Activated CD8-positive, alpha-beta memory T cell treated with anti-CD3 and anti-CD28 coated beads for 1 hour (primary cell): ENCODE results near the gene SEMA3C.
"Not testable (repeated sequence)": the region's sequence is repeated elsewhere in the genome, so short reads cannot be mapped to it uniquely, and the experiment has no call there.

Source experiments
- DNase-seq, 2 donors: peaks; one replicate each; pipeline ENCODE4 v3.0.0-alpha.2; 2020; ENCODE audit warnings: low read depth in 1 of 2; ENCODE audit errors: extremely low read depth in 1 of 2

Gene SEMA3C

DNA sequence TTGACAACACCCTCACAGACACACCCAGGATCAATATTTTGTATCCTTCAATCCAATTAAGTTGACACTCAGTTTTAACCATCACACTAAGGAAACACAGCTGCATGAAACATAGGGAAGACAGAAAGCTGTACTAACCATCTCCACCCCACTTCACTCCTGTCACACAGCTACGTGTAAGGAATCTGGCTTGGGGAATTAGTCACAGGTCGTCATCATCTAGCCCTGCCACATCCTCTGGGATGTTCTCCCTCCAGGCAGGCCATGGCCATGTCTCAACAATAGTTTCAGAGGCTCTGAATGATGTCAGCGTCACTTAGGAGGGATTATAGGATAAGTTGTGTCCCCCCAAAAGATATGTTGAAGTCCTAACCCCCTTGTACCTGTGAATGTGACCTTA, 10.8 kb upstream of the SEMA3C start:
- DNase-seq, result no peak

GRCh38 chr7:80926955-80927354, 8.1 kb upstream of the SEMA3C start:
- not testable (repeated sequence) for DNase-seq

GRCh38 chr7:80924090-80924489, 5.2 kb upstream of the SEMA3C start:
- DNase-seq, result no peak

DNA sequence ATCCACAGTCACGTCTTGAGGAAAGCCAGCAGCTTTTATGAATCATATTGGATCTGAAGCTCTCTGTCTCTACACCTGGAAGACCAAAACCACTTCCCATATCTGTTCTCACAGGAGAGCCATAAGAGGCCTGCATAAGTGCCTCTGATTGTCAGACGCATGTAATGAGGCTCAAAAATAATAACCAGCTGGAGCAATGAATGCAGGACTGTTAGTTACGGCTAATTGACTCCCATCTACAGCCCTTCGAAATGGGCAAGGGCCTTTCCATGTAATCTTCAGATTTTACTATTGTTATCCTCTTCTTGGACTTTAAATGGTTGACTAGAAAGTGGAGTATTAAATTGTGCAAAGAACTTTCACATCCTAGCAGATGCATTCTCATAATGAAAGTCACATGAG, 4.4 kb upstream of the SEMA3C start:
- no peak for DNase-seq

- DNase-seq, result no peak
Observed at GRCh38 chr7:80922253-80923049, 3.6 kb upstream of the SEMA3C start.

DNA sequence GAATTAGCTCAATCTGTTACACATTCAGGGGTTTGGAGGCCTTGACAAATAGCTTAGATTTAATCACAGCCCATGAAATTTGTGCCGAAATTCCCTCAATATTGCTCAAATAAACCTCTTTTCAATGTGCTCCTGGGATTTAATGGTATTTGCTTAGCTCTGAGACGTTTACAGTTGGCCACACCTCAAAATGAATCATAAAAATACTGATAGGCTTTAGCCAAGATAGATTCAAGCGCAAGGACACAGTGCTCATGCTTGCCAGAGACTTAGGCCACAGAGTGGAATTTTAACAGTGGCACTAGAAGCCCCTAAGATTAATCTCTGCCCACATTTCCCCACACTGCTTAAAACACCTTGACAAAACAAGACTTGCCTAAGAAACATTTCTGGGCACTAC, 2.3 kb upstream of the SEMA3C start:
- no peak for DNase-seq

GRCh38 chr7:80918399-80918798, 452 bp downstream of the SEMA3C start:
- no peak for DNase-seq

DNA sequence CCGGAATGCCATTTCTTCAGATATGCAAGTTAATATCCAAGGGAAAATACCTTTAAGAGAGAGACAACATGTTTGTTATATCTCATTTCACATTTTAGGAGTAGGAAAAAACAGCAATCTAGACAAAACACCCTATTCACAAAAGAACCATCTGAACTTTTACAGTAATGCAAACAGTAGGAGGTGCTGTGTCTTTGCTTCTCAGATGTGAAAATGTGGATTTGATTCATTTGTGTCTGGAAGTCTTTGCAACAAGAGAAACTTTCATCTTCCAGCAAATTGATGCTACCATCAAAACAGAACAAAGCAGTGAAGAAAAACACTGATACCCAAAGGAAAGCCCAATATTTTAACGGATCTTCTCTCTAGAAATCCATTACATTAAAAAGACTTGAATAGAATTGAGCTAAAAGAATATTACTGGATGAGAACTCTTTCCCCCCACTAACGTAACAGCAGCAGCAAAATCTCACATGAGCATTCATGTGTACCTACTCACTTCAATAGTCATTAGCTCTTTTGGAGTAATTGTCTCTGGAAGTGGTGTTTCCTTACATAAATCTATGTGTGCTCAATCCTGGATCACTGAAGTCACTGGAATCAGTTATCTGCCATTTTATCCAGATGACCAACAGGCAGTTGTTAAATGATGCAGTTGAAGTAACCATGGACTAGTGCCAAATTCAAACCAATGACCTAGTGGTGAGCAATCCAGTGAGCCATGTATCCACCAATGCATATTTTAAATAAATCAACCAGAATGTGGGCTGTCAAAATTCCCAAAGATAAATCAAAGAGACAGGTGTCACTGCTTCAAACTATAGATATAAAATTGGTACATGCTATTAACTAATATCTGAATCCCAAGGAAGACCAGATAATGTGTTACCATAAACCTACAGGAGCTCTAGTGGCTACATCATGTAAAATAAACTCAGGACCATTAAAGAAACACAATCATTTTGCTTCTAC, 1.8 kb downstream of the SEMA3C start:
- DNase-seq, result no peak

DNA sequence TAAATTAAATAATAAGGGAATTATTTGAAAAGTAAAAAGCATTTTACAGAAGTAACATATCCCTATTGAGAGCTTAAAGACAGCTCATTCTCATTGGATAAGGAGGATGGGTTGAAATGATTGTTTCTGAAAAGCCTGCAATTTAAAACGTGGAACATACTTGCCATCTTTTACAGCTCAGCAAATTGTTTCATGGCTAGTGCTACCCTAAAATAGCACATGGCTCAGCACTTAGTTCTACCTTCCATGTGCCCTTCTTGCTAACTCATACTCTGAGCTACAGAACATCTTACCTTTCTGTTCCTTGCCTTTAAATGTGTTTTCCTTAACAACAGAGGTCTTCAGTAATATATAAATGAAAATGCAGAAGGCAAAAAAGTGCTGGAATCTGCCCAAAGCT, 8.6 kb downstream of the SEMA3C start:
- DNase-seq, result no peak

- DNase-seq, result no peak
Observed at GRCh38 chr7:80908360-80908797, 10.5 kb downstream of the SEMA3C start.

GRCh38 chr7:80907612-80908011, 11.2 kb downstream of the SEMA3C start:
- DNase-seq, result no peak

DNA sequence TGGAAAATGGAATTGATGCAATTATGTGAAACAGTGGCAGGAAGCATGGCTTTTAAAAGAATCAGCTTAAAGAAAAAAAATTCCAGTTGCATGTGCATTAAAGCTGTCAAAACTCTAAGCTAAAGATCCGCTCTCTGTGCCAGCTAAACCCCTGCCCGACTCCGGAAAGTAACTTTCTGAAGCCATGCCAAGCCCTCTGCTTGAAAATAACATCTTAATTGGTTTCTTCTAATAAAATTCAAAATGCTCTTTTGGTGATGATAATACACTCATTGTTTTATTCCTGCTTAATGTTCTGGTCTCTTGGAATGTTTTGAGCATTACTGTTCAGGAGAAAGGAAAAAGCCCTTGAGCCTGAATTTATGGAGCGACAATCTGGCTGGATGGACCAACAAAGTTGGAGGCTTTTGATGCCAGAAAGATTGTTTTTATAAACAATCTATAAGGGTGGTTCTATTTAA, 11.7 kb downstream of the SEMA3C start:
- DNase-seq, result no peak

- no peak for DNase-seq
Observed at GRCh38 chr7:80905334-80905733, 13.5 kb downstream of the SEMA3C start.

- no peak for DNase-seq
Observed at GRCh38 chr7:80902716-80903308, 16.0 kb downstream of the SEMA3C start.

DNA sequence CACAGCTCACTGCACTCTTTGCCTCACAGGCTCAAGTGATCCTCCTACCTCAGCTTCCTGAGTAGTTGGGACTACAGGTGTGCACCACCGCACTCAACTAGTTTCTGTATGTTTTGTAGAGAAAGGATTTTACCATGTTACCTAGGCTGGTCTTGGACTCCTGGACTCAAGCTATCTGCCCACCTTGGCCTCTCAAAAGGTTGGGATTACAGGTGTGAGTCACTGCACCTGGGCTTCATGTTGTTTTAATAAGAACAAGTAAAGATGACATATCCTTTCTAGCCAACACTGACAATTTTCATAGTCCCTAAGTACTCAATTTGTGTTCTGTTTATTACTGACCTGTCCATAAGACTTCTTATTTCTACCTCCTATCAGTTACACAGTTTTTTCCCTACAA, 16.8 kb downstream of the SEMA3C start:
- DNase-seq, result no peak

- DNase-seq, result no peak
Observed at GRCh38 chr7:80900583-80901576, 18.0 kb downstream of the SEMA3C start.

GRCh38 chr7:80896906-80897598, 21.8 kb downstream of the SEMA3C start:
- no peak for DNase-seq

DNA sequence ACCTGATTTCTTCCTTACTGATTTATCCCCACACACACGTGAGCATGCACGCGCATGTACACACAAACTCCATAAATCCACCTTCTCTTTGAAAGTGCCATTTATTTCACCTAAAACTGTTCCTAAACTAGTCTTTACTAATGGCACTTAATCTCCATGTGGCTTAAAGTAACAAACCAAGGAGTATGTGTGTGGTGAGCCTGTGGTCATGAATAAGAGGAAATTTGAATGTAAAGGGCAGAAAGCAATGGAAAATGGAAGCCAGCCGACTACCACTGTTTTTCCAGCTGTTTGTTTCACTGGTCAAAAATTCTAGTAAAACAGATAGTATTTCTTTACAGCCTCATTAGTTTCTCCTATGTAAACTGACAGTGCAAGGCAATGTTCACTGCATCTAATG, 23.8 kb downstream of the SEMA3C start:
- no peak for DNase-seq

DNA sequence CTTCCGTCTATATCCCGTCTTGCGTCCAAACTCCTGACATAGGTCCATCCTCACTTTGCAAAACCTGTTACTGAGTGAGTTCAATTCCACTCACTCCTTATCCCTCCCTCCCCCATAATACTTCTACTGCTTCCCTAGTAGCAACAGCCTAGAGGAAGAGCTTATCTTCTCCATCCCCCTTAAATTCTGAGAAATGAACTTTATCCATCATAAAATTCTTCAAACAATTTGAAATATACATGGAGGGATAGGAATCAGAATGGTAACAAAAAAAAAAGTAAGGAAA, 27.6 kb downstream of the SEMA3C start:
- DNase-seq, result no peak
